GM12878 (cell line): ENCODE measurements around the gene GAS2. TPM values are rescaled to one million over a fixed set of nuclear protein-coding genes. Genes with fewer than 3 reads are reported as not detected.

Experiments used
- DPF2 ChIP-seq: fragments of 450-650 bp; IDR thresholded peaks from 2 replicates; pipeline ENCODE4 v1.6.1; 2017; ENCODE audit warnings: mild to moderate bottlenecking
- ELK1 ChIP-seq: IDR thresholded peaks from 2 replicates; pipeline ENCODE4 v1.6.1; 2012; ENCODE audit warnings: low read depth, low read length, improper control_type of control experiment
- EZH2 ChIP-seq: IDR thresholded peaks from 2 replicates; pipeline ENCODE4 v1.6.1; 2012; ENCODE audit warnings: low read depth, mild to moderate bottlenecking, control low read depth, inconsistent platforms, low read length, borderline replicate concordance; ENCODE audit not compliant: control insufficient read depth
- FOXM1 ChIP-seq: IDR thresholded peaks from 2 replicates; pipeline ENCODE4 v1.6.1; 2012; ENCODE audit warnings: low read depth, mild to moderate bottlenecking, inconsistent platforms, low read length, moderate library complexity
- HCFC1 ChIP-seq: fragments of 150-350 bp; IDR thresholded peaks from 2 replicates; pipeline ENCODE4 v1.6.1; 2014; ENCODE audit warnings: low read length
- IKZF2 ChIP-seq, 2 experiments: fragments of 450-650 bp; IDR thresholded peaks; 2 replicates each; pipeline ENCODE4 v1.6.1; 2017; ENCODE audit warnings: mild to moderate bottlenecking in 2 of 2, moderate library complexity in 2 of 2
- JUNB ChIP-seq: IDR thresholded peaks from 2 replicates; pipeline ENCODE4 v1.6.1; 2016; ENCODE audit warnings: antibody characterized with exemption, mild to moderate bottlenecking
- MEF2B ChIP-seq: fragments of 450-650 bp; IDR thresholded peaks from 2 replicates; pipeline ENCODE4 v1.6.1; 2018; ENCODE audit warnings: mild to moderate bottlenecking, moderate library complexity; ENCODE audit not compliant: partially characterized antibody, poor library complexity, severe bottlenecking
- MLLT1 ChIP-seq: fragments of 450-650 bp; IDR thresholded peaks from 2 replicates; pipeline ENCODE4 v1.6.1; 2016; ENCODE audit warnings: mild to moderate bottlenecking
- MXI1 ChIP-seq: fragments of 150-350 bp; IDR thresholded peaks from 2 replicates; pipeline ENCODE4 v1.6.1; 2011; ENCODE audit warnings: low read depth, mild to moderate bottlenecking, inconsistent platforms, low read length, improper control_type of control experiment
- NFYB ChIP-seq: IDR thresholded peaks from 2 replicates; pipeline ENCODE4 v1.6.1; 2011; ENCODE audit warnings: low read depth, mild to moderate bottlenecking, low read length, improper control_type of control experiment, moderate library complexity; ENCODE audit not compliant: insufficient read depth
- PAX5 ChIP-seq: IDR thresholded peaks from 2 replicates; pipeline ENCODE4 v1.6.1; 2011; ENCODE audit warnings: low read depth, low read length, borderline replicate concordance
- PAX8 ChIP-seq: fragments of 450-650 bp; IDR thresholded peaks from 2 replicates; pipeline ENCODE4 v1.6.1; 2017; ENCODE audit warnings: mild to moderate bottlenecking, moderate library complexity
- POLR2AphosphoS2 ChIP-seq: IDR thresholded peaks from 2 replicates; pipeline ENCODE4 v1.6.1; 2011; ENCODE audit warnings: low read depth, mild to moderate bottlenecking, low read length, improper control_type of control experiment, moderate library complexity
- RAD51 ChIP-seq: fragments of 450-650 bp; IDR thresholded peaks from 2 replicates; pipeline ENCODE4 v1.6.1; 2016; ENCODE audit warnings: moderate library complexity, mild to moderate bottlenecking, inconsistent platforms
- SMAD1 ChIP-seq: fragments of 450-650 bp; IDR thresholded peaks from 2 replicates; pipeline ENCODE4 v1.6.1; 2018; ENCODE audit warnings: mild to moderate bottlenecking, low read depth; ENCODE audit not compliant: partially characterized antibody
- ZNF592 ChIP-seq: fragments of 450-650 bp; IDR thresholded peaks from 2 replicates; pipeline ENCODE4 v1.6.1; 2017; ENCODE audit warnings: mild to moderate bottlenecking, moderate library complexity
- polyA plus RNA-seq, 11 experiments: library from polyadenylated mRNA; depleted of rRNA in 4 of 11; unstranded in 6 of 11; stranded (reverse) in 5 of 11; fragments of >200 nt; fragmentation: Nextera tagmentation in 4 of 11; fragmentation: Illumina TruSeq in 1 of 11; extraction: Ambion mirVana in 4 of 11; extraction: Trizol in 1 of 11; gene quantifications; 1 replicate in 1 of 11; 2 replicates in 10 of 11; pipeline versions ENCODE4 v1.2.1 to v1.2.3, GENCODE V29; 2011 to 2016; ENCODE audit warnings: inconsistent platforms in 2 of 11, missing spikeins in 2 of 11, low read depth in 1 of 11
- total RNA-seq, 4 experiments: library from RNA; depleted of rRNA in 3 of 4; stranded (reverse); fragments of >200 nt in 3 of 4; fragmentation: Illumina TruSeq in 1 of 4; extraction: Trizol in 1 of 4; gene quantifications; 2 replicates each; pipeline versions ENCODE4 v1.2.1 to v1.2.3, GENCODE V29; 2013 to 2021
- TF ChIP-seq, protein P1 (sequence below): fragments of 450-650 bp; formaldehyde crosslinking; IDR thresholded peaks from 2 replicates; pipeline ENCODE4 v1.5.0; 2022; ENCODE audit warnings: mild to moderate bottlenecking, missing genetic modification characterization

Gene GAS2
- total and polyA plus RNA-seq, 10 of the 15 experiments (the other 5 are each of a cell fraction or from before 2014, with no cell fraction given): 16.4 to 81.4 (median 26.2) TPM

- TF ChIP-seq SMAD1: peak; percentile 35
- no peak for TF ChIP-seq HCFC1
- TF ChIP-seq RAD51: 0 out of 2 replicates have a peak, but pooled peaks have one; percentile 8
- TF ChIP-seq EZH2: no peak
- no peak for TF ChIP-seq POLR2AphosphoS2
- peak; percentile 16 for TF ChIP-seq MEF2B
- peak; percentile 63 for TF ChIP-seq JUNB
- TF ChIP-seq FOXM1: peak; percentile 70; the same call in 1 of the 2 replicates
- peak; percentile 30 to 51; a peak in 1 of 4 replicates for TF ChIP-seq IKZF2 (IDR thresholded peaks at IDR 0.05)
- TF ChIP-seq MLLT1: peak; percentile 67; the same call in 1 of the 2 replicates
- TF ChIP-seq MXI1: 0 out of 2 replicates have a peak, but pooled peaks have one; percentile 37
- TF ChIP-seq PAX8: peak; percentile 15; the same call in 1 of the 2 replicates
- TF ChIP-seq PAX5: no peak
- TF ChIP-seq ZNF592: 0 out of 2 replicates have a peak, but pooled peaks have one; percentile 34
- TF ChIP-seq, protein P1, sequence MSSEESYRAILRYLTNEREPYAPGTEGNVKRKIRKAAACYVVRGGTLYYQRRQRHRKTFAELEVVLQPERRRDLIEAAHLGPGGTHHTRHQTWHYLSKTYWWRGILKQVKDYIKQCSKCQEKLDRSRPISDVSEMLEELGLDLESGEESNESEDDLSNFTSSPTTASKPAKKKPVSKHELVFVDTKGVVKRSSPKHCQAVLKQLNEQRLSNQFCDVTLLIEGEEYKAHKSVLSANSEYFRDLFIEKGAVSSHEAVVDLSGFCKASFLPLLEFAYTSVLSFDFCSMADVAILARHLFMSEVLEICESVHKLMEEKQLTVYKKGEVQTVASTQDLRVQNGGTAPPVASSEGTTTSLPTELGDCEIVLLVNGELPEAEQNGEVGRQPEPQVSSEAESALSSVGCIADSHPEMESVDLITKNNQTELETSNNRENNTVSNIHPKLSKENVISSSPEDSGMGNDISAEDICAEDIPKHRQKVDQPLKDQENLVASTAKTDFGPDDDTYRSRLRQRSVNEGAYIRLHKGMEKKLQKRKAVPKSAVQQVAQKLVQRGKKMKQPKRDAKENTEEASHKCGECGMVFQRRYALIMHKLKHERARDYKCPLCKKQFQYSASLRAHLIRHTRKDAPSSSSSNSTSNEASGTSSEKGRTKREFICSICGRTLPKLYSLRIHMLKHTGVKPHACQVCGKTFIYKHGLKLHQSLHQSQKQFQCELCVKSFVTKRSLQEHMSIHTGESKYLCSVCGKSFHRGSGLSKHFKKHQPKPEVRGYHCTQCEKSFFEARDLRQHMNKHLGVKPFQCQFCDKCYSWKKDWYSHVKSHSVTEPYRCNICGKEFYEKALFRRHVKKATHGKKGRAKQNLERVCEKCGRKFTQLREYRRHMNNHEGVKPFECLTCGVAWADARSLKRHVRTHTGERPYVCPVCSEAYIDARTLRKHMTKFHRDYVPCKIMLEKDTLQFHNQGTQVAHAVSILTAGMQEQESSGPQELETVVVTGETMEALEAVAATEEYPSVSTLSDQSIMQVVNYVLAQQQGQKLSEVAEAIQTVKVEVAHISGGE (CRISPR knock-in tag): no peak
- TF ChIP-seq NFYB: peak; percentile 69
- TF ChIP-seq ELK1: no peak
- TF ChIP-seq DPF2: peak; percentile 62
Observed at GRCh38 chr11:22674470-22675439, 8.3 kb downstream of the GAS2 start (continued).
